ENCODE results near the gene RALGPS2.
A peak's percentile ranks its signal among the peaks of the same experiment; 100 is the strongest.

The RALGPS2 gene

DNA sequence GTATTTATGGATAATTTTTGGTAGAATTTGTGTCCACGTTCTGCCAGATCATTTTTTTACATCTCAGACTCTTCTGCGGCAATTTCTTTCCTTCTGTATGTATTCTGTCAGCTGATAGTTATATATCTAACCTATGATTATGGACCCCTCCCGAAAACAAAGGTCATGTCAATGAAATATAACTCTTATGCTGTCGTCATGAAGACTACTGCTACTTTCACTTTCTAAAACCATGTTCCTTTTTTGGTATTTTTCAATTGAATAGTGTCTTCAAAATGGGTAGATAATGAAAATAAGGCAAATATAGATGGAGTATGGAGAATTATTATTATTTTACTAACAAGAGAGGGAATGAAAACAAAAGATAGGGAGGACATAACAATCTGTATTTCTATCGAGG lies 142.6 kb downstream of the RALGPS2 start:
- H3K36me3 ChIP-seq (ENCODE audit: insufficient read depth, low read length) = no peaks in the 10 kb centered on the region
- DNase-seq (ENCODE audit: low read depth, low spot score) = no peak
- H3K27ac ChIP-seq = no peak overlapping the region
- H3K9me3 ChIP-seq (ENCODE audit: low read depth, low read length) = no peaks in the 10 kb centered on the region
- H3K9ac ChIP-seq (ENCODE audit: insufficient read length) = no peak overlapping the region
- no peak overlapping the region for H3K4me3 ChIP-seq
- TF ChIP-seq EZH2 (IDR thresholded peaks at IDR 0.05) (no peak), FOXP2 (optimal IDR thresholded peaks at IDR 0.05; ENCODE audit: control extremely low read depth, extremely low read length, insufficient read depth) (no peak), POLR2AphosphoS5 (IDR thresholded peaks at IDR 0.05; ENCODE audit: borderline replicate concordance, low read depth, low read length) (no peak)

DNA sequence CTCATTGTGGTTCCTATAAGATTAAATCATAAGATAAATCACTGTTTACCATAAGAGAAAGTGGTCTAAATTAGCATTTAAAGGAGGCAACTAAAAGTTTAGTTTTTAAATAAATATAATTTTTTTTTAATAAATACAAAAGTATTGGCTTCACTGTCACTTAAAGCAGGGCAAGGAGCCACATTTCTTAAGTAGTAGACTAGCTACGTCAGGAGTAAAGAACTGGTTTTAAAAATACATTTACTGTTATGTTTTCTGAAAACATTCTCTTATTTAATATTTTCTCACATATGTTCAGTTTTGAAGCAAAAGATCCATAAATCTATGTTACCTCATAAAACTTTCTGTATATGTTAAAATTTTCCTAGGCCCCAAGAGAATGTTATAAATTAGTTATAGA lies 143.7 kb downstream of the RALGPS2 start:
- Histone ChIP-seq H3K9me3 (ENCODE audit: low read depth, low read length) (no peaks in the 10 kb centered on the region), H3K9ac (ENCODE audit: insufficient read length) (peak overlapping the region; percentile 72), H3K27ac (peak overlapping the region; percentile 89), H3K4me3 (peak overlapping the region; percentile 64), H3K36me3 (ENCODE audit: insufficient read depth, low read length) (no peaks in the 10 kb centered on the region)
- DNase-seq (ENCODE audit: low read depth, low spot score) = no peak
- TF ChIP-seq EZH2 (IDR thresholded peaks at IDR 0.05) = no peak
- TF ChIP-seq FOXP2 (optimal IDR thresholded peaks at IDR 0.05; ENCODE audit: control extremely low read depth, extremely low read length, insufficient read depth) = no peak
- no peak for TF ChIP-seq POLR2AphosphoS5 (IDR thresholded peaks at IDR 0.05; ENCODE audit: borderline replicate concordance, low read depth, low read length)

DNA sequence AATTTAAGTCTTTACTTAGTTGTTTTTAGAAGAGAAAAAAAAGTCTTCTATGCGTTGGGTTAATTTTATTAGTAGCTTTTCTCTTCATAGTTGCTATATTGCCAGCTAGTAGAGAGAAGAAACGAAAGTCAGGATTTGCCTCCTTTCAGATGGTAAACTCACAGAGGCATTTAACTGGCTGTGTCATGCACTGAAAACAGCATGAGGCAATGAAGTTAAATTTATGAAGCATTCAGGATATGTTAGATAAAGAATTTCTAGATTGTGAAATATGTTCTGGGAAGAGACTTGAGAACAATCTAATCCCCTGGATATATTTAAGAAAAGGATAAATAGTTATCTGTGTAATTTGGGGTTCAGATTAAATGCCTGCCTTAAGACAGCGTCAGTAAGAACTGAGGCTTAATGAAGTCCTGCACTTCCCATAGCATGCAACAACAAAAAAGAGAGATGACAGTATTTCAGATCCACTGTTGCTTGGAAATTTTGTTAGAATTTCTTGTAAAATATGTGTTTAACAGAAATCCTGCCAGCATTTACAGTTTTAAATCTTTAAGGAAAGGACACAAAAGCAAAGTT lies 144.2 kb downstream of the RALGPS2 start:
- peak overlapping the region; percentile 89 for H3K27ac ChIP-seq
- peak overlapping the region; percentile 72 for H3K9ac ChIP-seq (ENCODE audit: insufficient read length)
- TF ChIP-seq FOXP2 (optimal IDR thresholded peaks at IDR 0.05; ENCODE audit: control extremely low read depth, extremely low read length, insufficient read depth) (no peak), EZH2 (IDR thresholded peaks at IDR 0.05) (no peak), POLR2AphosphoS5 (IDR thresholded peaks at IDR 0.05; ENCODE audit: borderline replicate concordance, low read depth, low read length) (no peak)
- H3K4me3 ChIP-seq = peak overlapping the region; percentile 64
- H3K9me3 ChIP-seq (ENCODE audit: low read depth, low read length) = no peaks in the 10 kb centered on the region
- peak; percentile 57 for DNase-seq (ENCODE audit: low read depth, low spot score)
- H3K36me3 ChIP-seq (ENCODE audit: insufficient read depth, low read length) = no peaks in the 10 kb centered on the region

DNA sequence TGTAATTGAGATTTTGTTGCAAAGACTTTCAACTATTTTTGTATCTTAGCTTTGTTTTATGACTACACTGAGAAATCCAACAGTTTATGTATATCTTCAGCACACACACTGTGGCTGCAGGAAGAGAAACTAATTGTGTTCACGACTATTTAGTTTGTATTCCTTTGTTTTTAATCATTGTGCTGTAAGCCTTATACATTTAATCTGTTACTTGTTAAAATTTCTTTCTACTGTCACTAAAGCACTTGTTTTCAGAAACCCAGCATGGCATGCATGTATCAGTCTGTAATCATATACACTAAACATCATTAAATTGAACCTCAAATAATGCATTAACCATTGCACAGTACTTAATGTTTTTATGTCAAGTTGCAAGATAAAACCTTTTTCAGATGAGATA lies 145.2 kb downstream of the RALGPS2 start:
- DNase-seq (ENCODE audit: low read depth, low spot score) = no peak
- Histone ChIP-seq H3K9ac (ENCODE audit: insufficient read length) (peak overlapping the region; percentile 72), H3K4me3 (peak overlapping the region; percentile 64), H3K27ac (peak overlapping the region; percentile 89; the same call in 1 of the 2 replicates), H3K9me3 (ENCODE audit: low read depth, low read length) (no peaks in the 10 kb centered on the region), H3K36me3 (ENCODE audit: insufficient read depth, low read length) (no peaks in the 10 kb centered on the region)
- TF ChIP-seq POLR2AphosphoS5 (IDR thresholded peaks at IDR 0.05; ENCODE audit: borderline replicate concordance, low read depth, low read length) = no peak
- TF ChIP-seq EZH2 (IDR thresholded peaks at IDR 0.05) = no peak
- no peak for TF ChIP-seq FOXP2 (optimal IDR thresholded peaks at IDR 0.05; ENCODE audit: control extremely low read depth, extremely low read length, insufficient read depth)

DNA sequence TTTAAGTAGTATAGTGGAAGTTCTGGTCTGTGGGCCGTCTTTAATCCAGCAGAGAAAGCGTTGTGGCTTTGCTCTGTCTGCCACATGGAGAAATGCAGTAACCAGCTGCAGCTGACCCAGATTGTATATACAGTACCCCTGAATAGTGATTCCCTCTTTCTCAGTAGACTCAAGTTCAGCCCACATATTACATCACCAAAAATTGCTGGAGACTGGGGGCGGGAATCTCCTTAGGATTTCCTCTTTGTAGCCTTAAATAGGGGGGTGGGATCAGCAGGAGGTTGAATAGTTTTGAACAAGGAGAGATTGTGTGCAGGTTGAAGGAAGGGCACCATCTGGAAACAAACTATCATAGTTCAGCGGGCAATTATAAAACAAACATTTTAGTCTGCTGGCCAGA lies 145.9 kb downstream of the RALGPS2 start, which contains the start of gene ANGPTL1:
TSS of gene ANGPTL1 (minus strand) at position 134 of the 400 bp plus-strand sequence. CDS start 5,301 bp downstream, outside the sequence.
- no peaks in the 10 kb centered on the region for H3K9me3 ChIP-seq (ENCODE audit: low read depth, low read length)
- peak within 1 kb of the TSS; percentile 89 for H3K27ac ChIP-seq
- no peaks in the 10 kb centered on the region for H3K36me3 ChIP-seq (ENCODE audit: insufficient read depth, low read length)
- H3K9ac ChIP-seq (ENCODE audit: insufficient read length) = peak within 1 kb of the TSS; percentile 72
- no peak for DNase-seq (ENCODE audit: low read depth, low spot score)
- no peak for TF ChIP-seq EZH2 (IDR thresholded peaks at IDR 0.05)
- no peak for TF ChIP-seq FOXP2 (optimal IDR thresholded peaks at IDR 0.05; ENCODE audit: control extremely low read depth, extremely low read length, insufficient read depth)
- TF ChIP-seq POLR2AphosphoS5 (IDR thresholded peaks at IDR 0.05; ENCODE audit: borderline replicate concordance, low read depth, low read length) = no peak
- H3K4me3 ChIP-seq = peak within 1 kb of the TSS; percentile 64

DNA sequence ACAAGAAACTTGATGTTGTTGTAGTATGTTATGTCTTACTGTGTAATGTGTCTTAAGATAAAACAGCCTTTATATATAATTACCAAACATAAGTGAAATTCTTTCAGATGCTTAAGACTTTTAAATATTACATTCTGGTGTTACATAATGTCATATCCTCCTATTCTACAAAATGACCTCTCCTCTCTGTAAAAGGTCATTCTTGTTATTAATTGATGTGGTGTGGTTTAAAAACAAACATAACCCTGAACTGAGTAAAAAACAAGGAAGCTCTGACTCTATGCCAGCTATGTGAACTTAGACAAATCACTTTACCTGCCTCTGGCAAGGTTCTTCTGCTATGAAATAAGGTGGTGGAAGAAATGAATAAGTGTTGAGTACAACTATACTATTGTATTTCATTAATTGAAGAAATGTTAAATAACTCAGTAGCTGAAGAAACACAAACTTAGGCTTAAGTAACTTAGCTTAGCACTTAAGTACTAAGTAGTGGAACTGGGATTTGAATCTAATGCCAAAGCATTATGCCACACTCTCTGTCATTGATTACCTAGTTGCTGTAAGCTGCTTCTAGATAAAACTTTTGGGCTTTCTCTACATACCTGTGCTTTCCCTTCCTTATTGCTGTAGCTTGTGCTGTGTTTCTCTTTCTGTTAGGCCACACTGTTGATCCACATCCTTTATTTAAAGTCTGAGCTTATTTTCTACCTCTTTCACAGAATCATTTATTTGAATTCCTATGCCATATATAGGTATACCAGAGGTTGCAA lies 146.7 kb downstream of the RALGPS2 start:
- H3K9me3 ChIP-seq (ENCODE audit: low read depth, low read length) = no peaks in the 10 kb centered on the region
- no peak for DNase-seq (ENCODE audit: low read depth, low spot score)
- peak overlapping the region; percentile 64 for H3K4me3 ChIP-seq
- no peaks in the 10 kb centered on the region for H3K36me3 ChIP-seq (ENCODE audit: insufficient read depth, low read length)
- peak overlapping the region; percentile 6 for H3K9ac ChIP-seq (ENCODE audit: insufficient read length)
- H3K27ac ChIP-seq = peak overlapping the region; percentile 63
- TF ChIP-seq EZH2 (IDR thresholded peaks at IDR 0.05) (no peak), POLR2AphosphoS5 (IDR thresholded peaks at IDR 0.05; ENCODE audit: borderline replicate concordance, low read depth, low read length) (no peak), FOXP2 (optimal IDR thresholded peaks at IDR 0.05; ENCODE audit: control extremely low read depth, extremely low read length, insufficient read depth) (no peak)

DNA sequence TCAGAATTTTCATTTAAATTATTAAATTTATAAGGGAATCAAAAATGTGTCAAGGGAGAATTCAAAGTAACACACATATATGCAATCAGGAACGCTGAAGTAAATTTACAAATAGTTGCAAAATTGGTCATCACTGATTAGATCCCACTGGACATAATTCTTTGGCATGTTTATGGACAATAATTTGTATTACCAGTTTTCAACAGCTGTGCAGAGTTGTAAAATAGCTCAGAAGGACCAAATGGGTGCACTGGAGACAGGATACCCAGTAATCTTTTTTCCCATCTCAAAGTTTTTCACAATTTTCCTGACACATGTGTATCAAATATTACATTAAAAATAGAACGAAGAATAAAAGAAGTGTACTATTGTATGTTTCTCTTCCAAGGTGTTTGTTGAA lies 149.9 kb downstream of the RALGPS2 start:
- Histone ChIP-seq H3K4me3 (no peak overlapping the region), H3K9me3 (ENCODE audit: low read depth, low read length) (no peaks in the 10 kb centered on the region), H3K36me3 (ENCODE audit: insufficient read depth, low read length) (no peaks in the 10 kb centered on the region), H3K27ac (no peak overlapping the region), H3K9ac (ENCODE audit: insufficient read length) (no peak overlapping the region)
- TF ChIP-seq POLR2AphosphoS5 (IDR thresholded peaks at IDR 0.05; ENCODE audit: borderline replicate concordance, low read depth, low read length) = no peak
- no peak for TF ChIP-seq FOXP2 (optimal IDR thresholded peaks at IDR 0.05; ENCODE audit: control extremely low read depth, extremely low read length, insufficient read depth)
- TF ChIP-seq EZH2 (IDR thresholded peaks at IDR 0.05) = no peak
- no peak for DNase-seq (ENCODE audit: low read depth, low spot score)

DNA sequence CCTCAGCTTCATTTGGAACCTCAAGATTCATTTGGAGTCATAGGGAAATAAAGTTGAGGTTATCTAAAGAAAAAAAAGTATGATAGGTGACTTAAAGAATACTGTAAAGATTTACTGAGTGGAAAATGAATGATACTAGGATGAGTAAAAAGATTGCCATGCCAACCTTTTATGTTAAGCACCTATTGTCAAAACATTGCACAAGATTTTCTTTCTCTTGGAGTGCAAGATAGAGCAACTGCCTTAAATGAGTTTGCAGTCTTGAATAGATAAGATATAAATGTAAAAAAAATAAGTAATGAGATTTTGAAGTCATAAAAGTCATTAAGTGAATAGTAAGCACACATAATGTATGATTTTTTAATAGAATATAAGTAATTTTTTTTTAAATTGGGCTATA lies 150.9 kb downstream of the RALGPS2 start:
- no peak for DNase-seq (ENCODE audit: low read depth, low spot score)
- H3K4me3 ChIP-seq = no peak overlapping the region
- no peaks in the 10 kb centered on the region for H3K36me3 ChIP-seq (ENCODE audit: insufficient read depth, low read length)
- no peak overlapping the region for H3K9ac ChIP-seq (ENCODE audit: insufficient read length)
- no peak overlapping the region for H3K27ac ChIP-seq
- no peaks in the 10 kb centered on the region for H3K9me3 ChIP-seq (ENCODE audit: low read depth, low read length)
- no peak for TF ChIP-seq EZH2 (IDR thresholded peaks at IDR 0.05)
- no peak for TF ChIP-seq FOXP2 (optimal IDR thresholded peaks at IDR 0.05; ENCODE audit: control extremely low read depth, extremely low read length, insufficient read depth)
- TF ChIP-seq POLR2AphosphoS5 (IDR thresholded peaks at IDR 0.05; ENCODE audit: borderline replicate concordance, low read depth, low read length) = no peak

Data from SK-N-MC (cell line).